Subcutaneous adipose tissue (tissue), 4 donors: ENCODE data around the gene LRRC47. TPM values are rescaled to one million over a fixed set of nuclear protein-coding genes. Genes with fewer than 3 reads are reported as not detected.

Source experiments
- total RNA-seq, 4 donors: library from RNA; depleted of rRNA; stranded (reverse); fragments of >200 nt; gene quantifications; one replicate each; pipeline ENCODE4 v1.1.0, GENCODE V29; 2016
- TF ChIP-seq, protein P1 (sequence below): fragments of 450-650 bp; IDR thresholded peaks from one replicate; pipeline ENCODE4 v1.5.1; 2016; ENCODE audit warnings: low read depth, mild to moderate bottlenecking, control low read depth, antibody characterized with exemption, moderate library complexity

Gene LRRC47
- total RNA-seq, 4 donors from 2014 or later = 17.7 to 42.0 (median 22.3) TPM

DNA sequence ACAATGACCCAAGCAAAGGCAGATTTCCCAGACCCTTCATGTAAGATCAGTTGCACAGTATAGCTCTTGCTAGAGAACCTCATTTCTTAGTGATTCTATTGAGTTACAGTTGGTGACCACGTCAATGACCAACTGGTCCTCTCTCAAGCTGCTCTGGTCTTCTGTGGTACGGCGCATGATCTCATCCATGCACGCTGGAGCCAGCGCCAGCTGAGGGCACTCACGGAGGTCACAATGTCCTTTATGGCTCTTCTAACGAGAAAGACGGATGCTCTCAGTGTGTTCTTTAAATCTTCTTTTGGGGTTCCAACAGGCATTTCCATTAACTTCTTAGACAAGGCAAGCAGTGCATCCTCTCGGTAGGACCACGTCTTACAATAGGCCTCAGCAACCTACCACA, 38.4 kb upstream of the LRRC47 start:
- TF ChIP-seq, protein P1, sequence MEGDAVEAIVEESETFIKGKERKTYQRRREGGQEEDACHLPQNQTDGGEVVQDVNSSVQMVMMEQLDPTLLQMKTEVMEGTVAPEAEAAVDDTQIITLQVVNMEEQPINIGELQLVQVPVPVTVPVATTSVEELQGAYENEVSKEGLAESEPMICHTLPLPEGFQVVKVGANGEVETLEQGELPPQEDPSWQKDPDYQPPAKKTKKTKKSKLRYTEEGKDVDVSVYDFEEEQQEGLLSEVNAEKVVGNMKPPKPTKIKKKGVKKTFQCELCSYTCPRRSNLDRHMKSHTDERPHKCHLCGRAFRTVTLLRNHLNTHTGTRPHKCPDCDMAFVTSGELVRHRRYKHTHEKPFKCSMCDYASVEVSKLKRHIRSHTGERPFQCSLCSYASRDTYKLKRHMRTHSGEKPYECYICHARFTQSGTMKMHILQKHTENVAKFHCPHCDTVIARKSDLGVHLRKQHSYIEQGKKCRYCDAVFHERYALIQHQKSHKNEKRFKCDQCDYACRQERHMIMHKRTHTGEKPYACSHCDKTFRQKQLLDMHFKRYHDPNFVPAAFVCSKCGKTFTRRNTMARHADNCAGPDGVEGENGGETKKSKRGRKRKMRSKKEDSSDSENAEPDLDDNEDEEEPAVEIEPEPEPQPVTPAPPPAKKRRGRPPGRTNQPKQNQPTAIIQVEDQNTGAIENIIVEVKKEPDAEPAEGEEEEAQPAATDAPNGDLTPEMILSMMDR = no peak

DNA sequence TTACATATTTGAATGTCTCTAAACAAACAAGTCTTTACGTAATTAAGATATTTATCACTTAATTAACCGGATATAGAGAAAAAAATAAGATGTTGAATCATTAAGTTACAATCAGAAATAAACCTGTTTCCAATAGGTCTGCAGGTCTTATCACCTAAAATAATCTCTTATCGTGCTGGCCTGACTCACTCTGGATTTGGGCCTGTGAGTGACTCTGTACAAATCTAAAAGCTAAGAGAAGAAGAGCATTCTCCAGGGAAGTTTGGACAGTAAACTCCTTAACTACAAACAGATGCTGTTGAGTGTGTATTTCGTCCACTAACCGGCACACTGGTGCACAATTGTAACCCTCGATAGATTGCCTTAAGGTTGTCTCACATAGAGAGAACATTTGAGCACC, 35.4 kb upstream of the LRRC47 start:
- TF ChIP-seq, protein P1 = no peak

DNA sequence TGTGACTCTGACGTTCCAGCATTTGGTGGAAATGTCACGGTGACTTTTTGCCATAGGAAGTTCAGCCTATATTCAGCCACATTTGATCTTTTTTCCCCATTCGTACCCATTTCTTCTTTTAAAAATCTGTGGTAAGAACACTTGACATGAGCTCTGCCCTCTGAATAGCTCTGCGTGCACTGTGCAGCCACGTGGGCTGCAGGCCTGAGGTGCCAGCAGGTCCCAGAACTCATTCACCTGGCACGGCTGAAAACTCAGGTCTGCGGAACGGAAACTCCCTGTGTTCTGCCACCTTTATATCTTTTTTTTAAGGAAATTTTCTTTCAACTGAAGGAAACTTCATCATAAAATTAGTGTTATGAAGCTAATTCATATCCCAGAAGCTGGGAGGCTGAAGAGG, 32.1 kb upstream of the LRRC47 start:
- TF ChIP-seq, protein P1 = no peak

DNA sequence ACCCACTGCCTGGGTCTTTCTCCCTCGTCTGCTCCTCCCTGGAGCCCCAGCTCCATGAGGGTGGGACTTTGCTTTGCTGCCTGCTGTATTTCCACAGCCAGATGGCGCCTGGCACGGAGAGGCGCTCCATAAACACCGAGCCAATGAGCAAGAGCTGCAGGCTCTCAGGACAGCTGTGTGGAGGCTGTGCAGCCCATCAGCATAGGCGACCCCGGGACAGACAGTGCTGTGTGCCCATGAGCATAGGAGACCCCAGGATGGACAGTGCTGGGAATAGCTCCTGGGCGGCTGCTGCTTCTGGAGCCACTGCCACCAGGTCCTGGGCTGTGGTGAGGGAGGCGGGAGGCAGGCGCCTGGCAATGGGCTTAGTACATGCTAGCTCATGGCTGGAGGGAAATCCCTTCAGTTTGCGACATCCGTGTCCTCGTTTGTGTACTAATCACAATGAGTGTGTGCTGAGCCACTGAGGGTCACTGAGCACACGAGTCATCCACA, 31.6 kb upstream of the LRRC47 start:
- TF ChIP-seq, protein P1 = no peak

DNA sequence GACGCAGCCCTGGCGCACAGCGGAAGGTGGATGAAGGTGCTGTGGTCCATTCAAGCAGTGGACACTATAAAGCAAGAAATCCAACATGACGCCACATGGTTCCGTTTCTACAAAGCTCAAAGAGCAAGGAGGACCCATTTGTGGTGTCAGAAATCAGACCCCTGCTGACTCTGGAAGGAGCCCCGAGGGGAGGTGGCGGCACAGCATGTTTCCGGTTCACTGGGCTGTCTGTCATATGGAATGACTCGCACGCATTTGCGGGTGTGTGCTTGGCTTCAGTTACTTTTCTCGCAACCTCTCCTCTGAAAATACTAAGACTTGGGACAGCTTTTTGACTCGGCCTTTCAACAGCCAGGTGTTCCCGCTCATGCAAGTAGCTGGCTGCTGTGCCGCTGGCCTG, 29.1 kb upstream of the LRRC47 start:
- TF ChIP-seq, protein P1 = no peak

DNA sequence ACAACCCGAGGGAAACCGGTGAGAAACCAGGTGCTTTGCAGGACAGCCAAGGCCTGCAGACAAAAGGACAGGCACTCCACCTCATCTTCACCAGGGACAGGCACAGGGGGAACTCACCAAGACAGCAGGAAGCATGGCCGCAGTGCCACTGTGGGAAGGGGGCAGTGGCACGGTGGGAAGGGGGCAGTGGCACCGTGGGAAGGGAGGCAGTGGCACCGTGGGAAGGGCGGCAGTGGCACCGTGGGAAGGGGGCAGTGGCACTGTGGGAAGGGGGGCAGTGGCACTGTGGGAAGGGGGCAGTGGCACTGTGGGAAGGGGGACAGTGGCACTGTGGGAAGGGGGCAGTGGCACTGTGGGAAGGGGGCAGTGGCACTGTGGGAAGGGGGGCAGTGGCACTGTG, 28.4 kb upstream of the LRRC47 start:
- TF ChIP-seq, protein P1 = no peak

DNA sequence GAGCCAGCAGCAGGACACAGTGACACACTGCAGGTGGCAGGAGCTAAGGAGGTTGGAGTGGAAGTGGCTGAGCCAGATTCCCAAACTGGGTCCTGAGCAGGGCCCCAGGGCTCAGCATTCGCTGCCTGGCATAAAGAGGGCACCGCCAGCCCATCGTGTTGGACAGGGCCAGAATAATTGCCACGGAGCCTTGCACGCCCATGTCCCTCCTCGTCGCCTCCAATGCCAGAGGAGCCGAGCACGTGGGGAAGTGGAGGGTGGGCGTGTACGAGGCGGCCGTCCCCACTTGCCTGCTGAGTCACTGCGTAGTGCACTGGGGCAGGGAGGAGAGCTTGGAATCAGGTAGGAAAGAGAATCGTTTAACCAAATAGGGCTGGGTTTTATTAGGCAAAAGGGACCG, 26.1 kb upstream of the LRRC47 start:
- TF ChIP-seq, protein P1 = no peak

DNA sequence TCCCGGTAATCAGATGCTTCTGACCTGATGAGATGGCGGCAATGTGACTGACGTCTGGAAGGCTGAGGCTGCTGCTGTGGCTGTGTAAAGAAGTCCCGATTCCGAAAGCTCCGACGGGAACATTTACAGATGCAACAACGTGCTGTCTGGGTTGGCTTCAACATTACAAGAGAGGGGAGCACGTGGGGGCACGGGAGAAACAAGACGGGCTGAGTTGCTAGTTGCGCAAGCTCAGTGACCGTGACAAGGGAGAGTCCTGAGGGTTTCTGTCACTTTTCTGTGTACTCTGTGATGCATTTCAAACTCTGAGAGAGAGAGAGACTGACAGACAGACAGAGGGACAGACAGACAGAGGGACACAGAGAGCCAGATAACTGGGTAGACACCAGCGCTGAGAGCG, 25.6 kb upstream of the LRRC47 start:
- TF ChIP-seq, protein P1 = no peak
